Stimulated activated naive CD8-positive, alpha-beta T cell treated with anti-CD3 and anti-CD28 coated beads, Interleukin-15, amount 100 ng/mL, for 72 hours (primary cell): Measurements from ENCODE around the gene OXNAD1.

Experiments used
- ATAC-seq: fragments of 150-1000 bp; cut with Tn5 transposase; 2 replicates; pipeline ENCODE4 v1.10.0; 2021; ENCODE audit warnings: mild to moderate bottlenecking, moderate library complexity
- DNase-seq, 2 donors: peaks; one replicate each; pipeline ENCODE4 v3.0.0; 2021 to 2022
- H3K27ac Mint-ChIP-seq, 2 donors: one replicate each; pipeline ENCODE4 v1.8.0; 2022; ENCODE audit warnings: mild to moderate bottlenecking in 2 of 2, mixed read lengths in 2 of 2, moderate library complexity in 2 of 2
- H3K27me3 Mint-ChIP-seq: one replicate; pipeline ENCODE4 v1.8.0; 2022; ENCODE audit warnings: mixed read lengths
- H3K4me1 Mint-ChIP-seq: one replicate; pipeline ENCODE4 v1.8.0; 2022; ENCODE audit warnings: mild to moderate bottlenecking, mixed read lengths
- H3K4me3 Mint-ChIP-seq, 2 donors: one replicate each; pipeline ENCODE4 v1.8.0; 2022; ENCODE audit warnings: mild to moderate bottlenecking in 2 of 2, mixed read lengths in 2 of 2, moderate library complexity in 1 of 2
- H3K9me3 Mint-ChIP-seq, 2 donors: one replicate each; pipeline ENCODE4 v1.8.0; 2022; ENCODE audit warnings: mixed read lengths in 2 of 2

The OXNAD1 gene

DNA sequence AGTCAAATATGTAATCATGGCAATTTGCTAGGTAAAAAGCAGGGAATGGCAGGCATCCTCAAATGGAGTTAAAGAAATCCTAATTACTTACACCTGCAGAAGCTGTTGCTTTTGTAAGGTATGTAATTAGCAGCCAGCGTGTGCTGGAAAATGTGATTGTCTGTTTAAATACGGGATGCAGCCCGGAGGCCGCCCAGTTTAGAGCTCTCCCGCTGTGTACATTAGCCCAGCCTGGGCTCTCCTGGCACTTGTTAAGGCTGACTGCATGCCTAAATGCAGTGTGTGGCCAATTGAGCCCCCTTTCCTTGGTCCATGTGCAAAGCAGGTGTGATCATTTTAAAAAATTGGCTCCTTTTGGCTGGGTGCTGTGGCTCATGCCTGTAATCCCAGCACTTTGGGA is 9.3 kb upstream of the OXNAD1 start:
- DNase-seq (no peak), ATAC-seq (no peak)
- Mint-ChIP-seq H3K9me3 (no peaks in the 10 kb centered on the region), H3K27me3 (no peaks in the 10 kb centered on the region), H3K4me3 (no peak overlapping the region), H3K4me1 (peaks cover 12% of the 10 kb centered on the region), H3K27ac (no peak overlapping the region)

DNA sequence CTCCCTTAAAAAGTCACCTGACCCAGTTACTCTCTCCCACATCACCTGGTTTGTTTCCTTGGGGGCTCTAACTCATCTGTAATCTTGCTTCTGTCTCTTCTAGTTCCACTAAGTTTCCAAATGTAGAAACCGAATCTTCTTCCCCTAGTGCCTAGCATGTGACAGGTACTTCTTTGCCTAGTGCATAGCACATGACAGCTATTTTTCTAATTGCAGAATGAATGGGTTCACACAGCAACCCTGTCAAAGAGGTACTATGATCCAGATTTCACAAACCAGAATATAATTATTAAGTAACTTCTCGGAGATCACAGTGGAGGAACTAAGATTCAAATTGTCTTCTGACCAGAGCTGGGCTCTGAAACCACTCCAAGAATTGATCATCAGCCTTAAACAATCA is 7.7 kb upstream of the OXNAD1 start:
- Mint-ChIP-seq H3K4me1 (peaks cover 12% of the 10 kb centered on the region), H3K27ac (no peak overlapping the region), H3K4me3 (no peak overlapping the region), H3K9me3 (no peaks in the 10 kb centered on the region), H3K27me3 (no peaks in the 10 kb centered on the region)
- DNase-seq (no peak), ATAC-seq (no peak)

DNA sequence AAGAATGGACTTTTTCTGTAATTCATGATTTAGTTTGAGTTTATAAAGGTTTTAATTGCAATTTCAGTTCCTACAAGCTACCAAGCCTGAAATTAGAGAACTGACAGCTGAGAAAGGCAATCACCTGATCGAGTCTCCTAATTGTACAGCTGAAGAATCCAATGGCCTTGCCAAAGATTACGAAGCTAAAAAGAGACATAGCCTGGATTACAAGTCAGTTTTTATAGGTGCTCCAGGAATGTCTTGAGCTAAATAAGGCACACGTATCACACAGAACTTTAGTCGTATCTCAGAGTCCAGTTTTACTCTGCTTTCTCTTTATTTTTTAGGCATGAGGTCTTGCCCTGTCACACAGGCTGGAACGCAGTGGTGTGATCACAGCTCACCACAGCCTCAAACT is 6.8 kb upstream of the OXNAD1 start:
- no peaks in the 10 kb centered on the region for H3K9me3 Mint-ChIP-seq

DNA sequence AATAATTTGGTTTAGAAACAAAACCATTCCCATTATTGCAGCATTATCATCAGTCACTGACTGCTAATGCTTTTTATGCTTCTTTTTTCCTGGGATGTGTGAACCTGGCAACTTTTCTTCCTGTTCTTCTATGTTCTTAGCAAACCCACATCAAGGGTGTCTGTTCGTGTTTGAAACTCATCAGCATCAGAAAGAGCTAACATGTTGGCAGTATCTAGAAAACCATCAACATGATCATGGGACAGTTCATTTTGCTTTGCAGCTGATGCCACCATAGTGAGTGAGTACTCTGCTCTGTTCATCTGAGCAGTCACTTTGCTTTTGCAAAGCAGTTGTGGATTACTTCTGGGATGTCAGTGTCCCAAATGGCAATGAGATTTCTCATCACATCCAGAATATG is 6.1 kb upstream of the OXNAD1 start:
- ATAC-seq (no peak), DNase-seq (no peak)
- Mint-ChIP-seq H3K9me3 (no peaks in the 10 kb centered on the region), H3K4me1 (peaks cover 13% of the 10 kb centered on the region), H3K4me3 (no peak overlapping the region), H3K27ac (no peak overlapping the region), H3K27me3 (no peaks in the 10 kb centered on the region)

More for the DNA sequence above, 6.8 kb upstream of the OXNAD1 start:
- ATAC-seq = no peak
- no peak overlapping the region for H3K4me3 Mint-ChIP-seq
- peaks cover 12% of the 10 kb centered on the region for H3K4me1 Mint-ChIP-seq
- H3K27me3 Mint-ChIP-seq = no peaks in the 10 kb centered on the region
- H3K27ac Mint-ChIP-seq = no peak overlapping the region
- DNase-seq = no peak

DNA sequence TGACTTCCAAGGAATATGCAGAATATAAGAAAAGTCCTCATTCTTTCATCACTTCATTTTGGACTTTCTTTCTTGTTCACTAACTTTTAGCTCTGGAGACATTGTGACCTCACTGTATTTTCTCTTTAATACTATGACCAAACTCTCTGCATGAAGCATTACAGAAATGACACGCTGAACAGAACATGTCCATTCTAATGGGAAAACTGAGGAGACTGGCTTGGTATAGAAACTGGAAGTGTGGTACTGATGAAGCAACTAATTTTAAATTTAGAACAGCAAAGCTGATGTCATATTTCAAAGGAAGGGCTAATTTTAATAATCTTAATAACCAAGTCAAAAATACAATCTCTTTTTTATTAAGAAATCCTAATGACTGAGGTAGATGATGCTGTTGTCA is 5.0 kb upstream of the OXNAD1 start:
- H3K4me1 Mint-ChIP-seq = peaks cover 11% of the 10 kb centered on the region
- H3K27me3 Mint-ChIP-seq = no peaks in the 10 kb centered on the region
- no peak for ATAC-seq
- no peak for DNase-seq
- no peak overlapping the region for H3K4me3 Mint-ChIP-seq
- H3K27ac Mint-ChIP-seq = no peak overlapping the region
- no peaks in the 10 kb centered on the region for H3K9me3 Mint-ChIP-seq

DNA sequence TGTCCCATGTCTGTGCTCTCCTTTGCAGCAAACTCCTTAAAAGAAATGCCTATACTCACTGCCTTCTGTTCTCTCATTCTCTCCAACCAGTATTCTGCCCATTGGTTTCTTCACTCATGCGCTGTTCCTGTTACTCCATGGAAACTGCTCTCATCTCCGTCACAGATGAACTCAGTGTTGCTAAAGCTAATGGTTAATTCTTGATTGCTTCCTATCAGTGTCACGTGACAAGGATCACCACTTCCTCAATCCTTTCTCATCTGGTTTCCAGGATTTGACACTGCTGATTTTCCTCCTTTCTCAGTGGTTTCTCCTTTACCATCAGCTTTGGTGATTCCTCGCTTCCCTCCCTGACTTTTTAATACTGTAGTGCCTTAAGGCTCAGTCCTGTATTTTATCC is 2.8 kb upstream of the OXNAD1 start:
- ATAC-seq (no peak), DNase-seq (no peak)
- no peak overlapping the region for H3K27ac Mint-ChIP-seq
- no peaks in the 10 kb centered on the region for H3K9me3 Mint-ChIP-seq
- H3K27me3 Mint-ChIP-seq = no peaks in the 10 kb centered on the region
- H3K4me3 Mint-ChIP-seq = no peak overlapping the region
- peaks cover 14% of the 10 kb centered on the region for H3K4me1 Mint-ChIP-seq

DNA sequence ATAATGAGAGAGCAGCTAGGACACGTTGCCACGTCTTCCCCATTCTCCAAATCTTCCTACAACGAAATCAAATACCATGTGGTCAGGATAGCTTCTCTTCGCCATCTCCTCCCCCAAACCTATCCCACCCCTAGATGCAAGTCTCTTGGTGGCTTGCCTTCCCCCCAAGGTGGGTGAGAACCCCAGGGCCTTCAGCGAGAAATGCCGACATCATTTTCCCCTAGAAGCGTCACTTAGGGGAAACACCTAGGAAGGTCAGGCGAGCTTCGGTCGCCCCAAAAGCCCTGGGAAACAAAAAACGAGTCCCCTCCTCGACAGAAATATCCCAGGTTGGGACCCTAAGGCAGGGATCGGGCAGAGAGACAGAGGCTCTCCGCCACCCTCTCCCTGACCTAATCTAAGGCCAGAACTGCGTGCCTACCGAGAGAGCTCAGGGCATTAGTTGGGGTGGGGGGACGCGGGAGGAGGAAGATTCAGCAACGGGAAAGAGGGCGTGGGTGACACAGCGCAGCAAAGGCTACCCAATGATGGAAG is 771 bp upstream of the OXNAD1 start:
- Mint-ChIP-seq H3K27ac (peak overlapping the region; percentile 97 to 98), H3K4me1 (peaks cover 28% of the 10 kb centered on the region), H3K27me3 (no peaks in the 10 kb centered on the region), H3K4me3 (peak overlapping the region; percentile 88 to 93), H3K9me3 (no peaks in the 10 kb centered on the region)
- ATAC-seq (peak; percentile 4), DNase-seq (no peak)

DNA sequence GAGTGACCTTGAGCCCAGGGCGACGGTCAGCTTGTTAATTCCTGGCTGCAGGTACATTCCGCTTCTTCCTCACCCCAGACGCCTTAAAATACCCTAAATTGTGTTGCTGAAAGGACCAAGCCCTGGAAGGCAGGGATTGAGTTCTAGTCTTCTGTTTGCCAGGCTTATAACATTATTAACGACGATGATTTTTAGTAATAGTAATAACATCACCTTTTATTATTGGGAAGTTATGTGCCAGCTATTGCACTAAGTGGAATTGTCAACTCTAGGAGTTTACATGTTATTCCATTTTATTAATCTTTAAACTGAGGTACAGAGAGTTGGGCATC is 409 bp downstream of the OXNAD1 start:
- Mint-ChIP-seq H3K27me3 (no peaks in the 10 kb centered on the region), H3K9me3 (no peaks in the 10 kb centered on the region), H3K4me3 (peak overlapping the region; percentile 88 to 93), H3K4me1 (peaks cover 28% of the 10 kb centered on the region), H3K27ac (peak overlapping the region; percentile 97 to 98)
- no peak for DNase-seq
- ATAC-seq = no peak

DNA sequence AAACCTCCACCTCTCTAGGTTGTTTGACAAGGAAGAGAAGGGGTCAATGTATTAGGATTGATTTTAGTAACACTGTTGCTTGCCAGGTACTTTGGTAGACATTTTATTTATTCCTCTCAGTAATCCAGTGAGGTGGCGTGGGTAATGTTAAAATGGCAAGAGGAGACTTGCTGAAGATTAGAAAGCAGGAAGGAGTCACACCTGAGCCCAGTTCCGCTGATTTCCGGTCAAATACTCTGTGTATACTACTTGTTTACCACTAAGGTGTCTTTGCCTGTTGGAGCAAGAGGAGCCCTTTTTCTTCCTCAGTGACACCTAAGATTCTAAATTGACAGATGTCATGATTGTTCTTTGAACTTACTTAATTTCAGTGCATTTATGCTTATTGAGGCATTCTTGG is 1.7 kb downstream of the OXNAD1 start:
- Mint-ChIP-seq H3K4me1 (peaks cover 28% of the 10 kb centered on the region), H3K27ac (no peak overlapping the region), H3K4me3 (peak overlapping the region; percentile 88 to 93), H3K9me3 (no peaks in the 10 kb centered on the region), H3K27me3 (no peaks in the 10 kb centered on the region)
- ATAC-seq (no peak), DNase-seq (no peak)

DNA sequence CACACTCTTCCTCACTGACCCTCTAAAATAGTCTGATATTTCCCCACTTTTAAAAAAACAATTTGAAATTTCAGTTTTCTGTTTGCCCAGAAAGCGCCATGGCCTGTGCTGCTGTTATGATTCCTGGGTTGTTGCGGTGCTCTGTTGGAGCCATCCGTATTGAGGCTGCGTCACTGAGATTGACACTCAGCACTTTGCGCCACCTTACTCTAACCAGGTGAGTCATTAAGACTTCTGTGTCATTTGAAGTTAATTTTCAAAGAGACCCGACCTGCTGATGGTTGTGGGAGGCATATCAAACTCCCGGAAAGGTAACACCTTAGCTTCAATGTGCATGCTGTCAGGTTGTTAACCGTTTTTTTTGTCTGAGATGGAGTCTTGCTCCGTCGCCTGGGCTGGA is 5.8 kb downstream of the OXNAD1 start:
- no peak for ATAC-seq
- Mint-ChIP-seq H3K4me1 (peaks cover 22% of the 10 kb centered on the region), H3K9me3 (no peaks in the 10 kb centered on the region), H3K27me3 (no peaks in the 10 kb centered on the region), H3K4me3 (no peak overlapping the region), H3K27ac (peak overlapping the region in 1 of 2 donors; percentile 27)
- no peak for DNase-seq

DNA sequence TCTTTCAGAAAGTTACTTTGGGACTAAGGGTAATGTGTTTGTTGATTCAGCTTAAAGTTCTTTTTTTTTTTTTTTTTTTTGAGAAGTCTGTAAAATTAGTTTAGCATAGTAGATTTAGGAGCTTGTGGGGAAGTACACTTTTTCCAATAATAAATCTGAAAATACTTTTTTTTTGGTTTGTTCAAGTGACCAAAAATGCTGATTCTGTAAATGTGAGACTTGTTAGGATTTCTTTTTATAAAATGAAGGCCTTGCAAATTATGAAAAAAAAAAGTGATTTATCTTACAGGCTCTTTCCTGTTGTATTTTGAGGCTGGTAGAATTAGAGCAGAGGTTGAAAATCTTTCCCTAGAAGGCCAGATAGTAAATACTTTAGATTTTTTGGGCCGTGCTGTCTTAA is 7.6 kb downstream of the OXNAD1 start:
- Mint-ChIP-seq H3K9me3 (no peaks in the 10 kb centered on the region), H3K27me3 (no peaks in the 10 kb centered on the region), H3K4me1 (peaks cover 10% of the 10 kb centered on the region), H3K27ac (no peak overlapping the region), H3K4me3 (no peak overlapping the region)
- DNase-seq = no peak
- no peak for ATAC-seq

DNA sequence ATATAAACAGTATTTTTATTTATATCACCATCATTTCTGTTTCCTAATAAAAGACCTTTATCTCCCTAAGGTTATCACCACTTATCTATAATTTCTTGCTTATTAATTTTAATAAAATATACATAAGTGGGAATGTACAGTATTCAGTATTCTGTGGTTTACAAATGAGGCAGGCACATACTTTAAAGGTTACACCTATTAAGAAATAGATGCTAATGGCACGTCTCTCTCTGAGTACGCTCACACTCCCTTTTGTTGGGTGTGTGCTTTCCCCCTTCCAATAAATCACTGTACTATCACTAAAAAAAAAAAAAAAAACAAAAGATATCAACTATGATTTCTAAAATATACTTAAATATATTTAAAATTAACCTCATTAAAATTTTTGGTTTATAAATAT is 8.9 kb downstream of the OXNAD1 start:
- peaks cover 1% of the 10 kb centered on the region for H3K4me1 Mint-ChIP-seq
- H3K9me3 Mint-ChIP-seq = no peaks in the 10 kb centered on the region
- H3K27ac Mint-ChIP-seq = no peak overlapping the region
- no peak overlapping the region for H3K4me3 Mint-ChIP-seq
- ATAC-seq (no peak), DNase-seq (no peak)
- H3K27me3 Mint-ChIP-seq = no peaks in the 10 kb centered on the region

DNA sequence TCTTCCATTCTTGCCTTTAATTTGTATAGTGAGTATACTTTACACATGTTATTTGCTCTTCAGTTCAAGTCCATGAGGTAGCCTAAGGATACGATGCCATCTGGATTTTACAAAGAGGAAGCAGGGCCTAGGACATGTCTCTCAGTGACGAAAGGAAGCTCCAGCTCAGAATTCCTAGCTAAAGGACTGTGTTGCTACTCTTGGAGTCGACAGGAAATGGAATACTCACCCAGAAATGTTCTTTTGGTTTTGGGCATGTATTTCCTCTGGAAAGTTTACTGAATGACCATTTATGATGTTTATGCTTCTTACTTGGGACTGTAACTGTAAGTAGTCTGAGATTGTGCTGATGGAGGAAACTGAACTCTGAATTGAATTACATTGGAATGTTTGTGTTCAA is 12.5 kb downstream of the OXNAD1 start:
- peak overlapping the region; percentile 5 to 14 for H3K27ac Mint-ChIP-seq
- no peak for DNase-seq
- peaks cover 4% of the 10 kb centered on the region for H3K4me1 Mint-ChIP-seq
- no peak for ATAC-seq
- no peak overlapping the region for H3K4me3 Mint-ChIP-seq
- no peaks in the 10 kb centered on the region for H3K27me3 Mint-ChIP-seq
- H3K9me3 Mint-ChIP-seq = no peaks in the 10 kb centered on the region

DNA sequence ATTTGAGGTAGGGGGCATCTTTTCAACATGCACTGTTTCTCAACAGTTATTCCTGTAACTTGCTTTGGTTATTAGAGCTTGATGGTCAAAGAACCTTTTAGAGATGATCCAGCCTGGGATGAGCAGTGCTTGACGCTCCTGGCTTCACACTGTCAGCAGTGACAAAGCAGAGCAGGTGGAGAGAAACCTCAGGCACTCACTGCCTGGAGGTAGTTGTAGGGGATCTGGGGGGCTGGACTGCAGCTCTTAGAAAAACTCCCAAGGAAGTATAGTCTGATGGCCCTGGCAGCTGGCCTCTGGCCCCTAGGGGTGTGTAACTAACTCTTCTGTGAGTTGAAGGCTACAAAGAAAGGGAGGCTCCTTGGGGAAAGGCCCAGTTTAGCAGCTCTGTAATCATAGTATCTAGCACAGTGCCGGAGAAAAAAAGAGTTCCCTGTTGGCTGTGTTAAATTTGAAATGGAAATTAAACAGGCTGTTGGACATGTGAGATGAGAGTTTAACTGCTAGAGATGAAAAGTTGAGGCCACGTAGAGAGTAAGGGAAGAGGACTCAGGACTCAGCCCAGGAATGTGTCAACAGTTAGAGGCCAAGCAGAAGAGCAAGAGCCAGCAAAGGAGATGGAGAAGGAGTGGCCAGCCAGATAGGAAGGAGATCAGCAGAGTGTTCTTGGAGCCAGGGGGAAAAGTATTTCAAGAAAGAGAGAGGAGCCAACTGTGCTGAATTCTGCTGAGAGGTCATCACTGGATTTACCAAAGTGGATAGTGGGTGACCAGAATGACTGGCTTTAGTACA is 14.2 kb downstream of the OXNAD1 start:
- no peak overlapping the region for H3K4me3 Mint-ChIP-seq
- DNase-seq (no peak), ATAC-seq (no peak)
- no peaks in the 10 kb centered on the region for H3K27me3 Mint-ChIP-seq
- no peaks in the 10 kb centered on the region for H3K9me3 Mint-ChIP-seq
- peaks cover 12% of the 10 kb centered on the region for H3K4me1 Mint-ChIP-seq
- H3K27ac Mint-ChIP-seq = no peak overlapping the region

DNA sequence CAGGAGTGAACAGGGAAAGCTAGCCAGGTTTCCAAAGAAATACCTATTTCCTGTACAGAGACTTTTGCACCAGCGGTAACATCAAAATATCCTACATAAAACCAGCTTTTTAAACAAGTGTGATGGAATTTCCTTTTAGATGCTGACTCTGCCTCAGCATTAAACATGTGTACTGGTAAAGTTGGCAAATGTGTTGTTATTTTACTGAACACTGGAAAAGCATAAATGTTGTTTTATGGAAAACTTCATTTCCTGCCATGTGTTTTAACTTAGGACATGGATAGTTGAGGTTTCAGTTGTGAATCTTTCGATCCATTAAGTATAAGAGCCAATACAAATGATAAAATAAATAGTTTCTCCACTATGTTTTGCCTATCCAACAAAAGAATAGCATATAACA is 15.7 kb downstream of the OXNAD1 start:
- no peak for ATAC-seq
- Mint-ChIP-seq H3K4me1 (peaks cover 23% of the 10 kb centered on the region), H3K4me3 (no peak overlapping the region), H3K27me3 (no peaks in the 10 kb centered on the region), H3K9me3 (no peaks in the 10 kb centered on the region), H3K27ac (no peak overlapping the region)
- DNase-seq = no peak

DNA sequence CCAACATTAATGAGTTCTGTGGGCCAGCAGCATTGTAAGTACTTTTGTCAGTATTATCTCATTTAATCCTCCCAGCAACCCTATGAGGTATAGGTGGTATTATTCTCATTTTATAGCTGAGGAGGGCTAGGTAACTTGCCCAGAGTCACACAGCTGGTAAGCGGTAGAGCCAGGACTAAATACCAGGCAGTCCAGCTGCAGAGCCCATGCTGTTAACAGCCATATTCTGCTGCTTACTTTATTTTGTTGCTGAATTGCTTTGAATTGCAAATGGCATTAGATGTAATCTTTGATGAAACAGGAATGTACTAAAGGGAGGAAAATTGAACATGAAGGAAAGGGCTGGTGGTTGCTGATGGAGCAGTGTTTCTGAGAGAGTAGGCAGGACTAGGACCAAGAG is 19.6 kb downstream of the OXNAD1 start:
- peak overlapping the region; percentile 44 to 95 for H3K4me3 Mint-ChIP-seq

DNA sequence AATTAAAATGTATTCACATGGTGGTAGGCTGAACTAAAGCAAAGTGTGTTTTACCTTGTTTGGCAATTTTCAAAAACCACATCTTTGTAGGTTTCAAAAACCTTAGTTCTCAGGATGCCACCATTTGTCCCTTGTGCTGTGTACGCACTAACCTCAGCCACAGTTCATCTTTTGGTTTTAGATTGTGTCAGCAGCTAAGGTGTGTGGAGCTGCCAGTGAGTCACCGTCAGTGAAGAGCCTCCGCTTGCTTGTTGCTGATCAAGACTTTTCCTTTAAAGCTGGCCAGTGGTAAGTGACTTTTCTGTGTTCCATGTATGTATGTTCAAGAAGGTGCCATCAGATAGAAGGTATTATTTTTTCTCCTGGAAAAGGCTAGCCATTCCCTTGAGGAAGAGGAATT is 21.1 kb downstream of the OXNAD1 start:
- ATAC-seq (peak; percentile 89), DNase-seq (peak; percentile 71 to 81)
- Mint-ChIP-seq H3K27ac (peak overlapping the region; percentile 95 to 96), H3K27me3 (no peaks in the 10 kb centered on the region), H3K4me1 (peaks cover 56% of the 10 kb centered on the region), H3K9me3 (no peaks in the 10 kb centered on the region), H3K4me3 (peak overlapping the region; percentile 89 to 95)

More for the DNA sequence above, 19.6 kb downstream of the OXNAD1 start:
- no peak for ATAC-seq
- no peaks in the 10 kb centered on the region for H3K27me3 Mint-ChIP-seq
- peak overlapping the region; percentile 30 to 40 for H3K27ac Mint-ChIP-seq
- DNase-seq = no peak
- no peaks in the 10 kb centered on the region for H3K9me3 Mint-ChIP-seq
- peaks cover 41% of the 10 kb centered on the region for H3K4me1 Mint-ChIP-seq
